Fibroblast of mammary gland (primary cell): Measurements from ENCODE around the gene ATXN7L1.

Experiments
- DNase-seq: peaks from one replicate; pipeline ENCODE4 v3.0.0-alpha.2; 2010; ENCODE audit warnings: low read depth
- H3K4me3 ChIP-seq: 2 replicates; pipeline ENCODE4 v1.5.1; 2011; ENCODE audit warnings: low read depth, mild to moderate bottlenecking, low read length, moderate library complexity; ENCODE audit not compliant: control insufficient read depth
- CTCF ChIP-seq: conservative IDR thresholded peaks from 2 replicates; pipeline ENCODE4 v1.5.1; 2011; ENCODE audit warnings: low read depth, low read length, inconsistent platforms; ENCODE audit not compliant: control insufficient read depth, insufficient read depth

Gene ATXN7L1

DNA sequence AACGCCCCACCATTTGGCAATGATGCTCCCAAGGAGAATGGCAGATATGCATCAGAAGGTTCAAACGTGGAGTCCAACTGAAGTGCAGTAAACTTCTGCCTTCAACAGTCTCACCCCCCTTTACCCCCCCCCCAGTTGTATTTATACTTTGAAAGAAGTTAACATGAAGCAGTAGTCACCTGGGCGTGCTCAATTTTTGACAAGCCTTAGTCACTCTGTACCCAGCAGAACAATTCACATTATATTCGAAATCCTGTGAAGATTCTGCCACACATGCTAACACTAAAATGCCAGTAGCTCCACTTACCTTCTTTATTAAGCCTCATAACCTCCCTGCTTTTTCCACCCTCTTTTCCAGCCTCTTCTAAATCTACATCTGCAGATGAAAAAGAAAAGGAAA lies 894 bp downstream of the ATXN7L1 start:
- peak; percentile 38 for DNase-seq
- H3K4me3 ChIP-seq = peak overlapping the region; percentile 90
- no peak for TF ChIP-seq CTCF

DNA sequence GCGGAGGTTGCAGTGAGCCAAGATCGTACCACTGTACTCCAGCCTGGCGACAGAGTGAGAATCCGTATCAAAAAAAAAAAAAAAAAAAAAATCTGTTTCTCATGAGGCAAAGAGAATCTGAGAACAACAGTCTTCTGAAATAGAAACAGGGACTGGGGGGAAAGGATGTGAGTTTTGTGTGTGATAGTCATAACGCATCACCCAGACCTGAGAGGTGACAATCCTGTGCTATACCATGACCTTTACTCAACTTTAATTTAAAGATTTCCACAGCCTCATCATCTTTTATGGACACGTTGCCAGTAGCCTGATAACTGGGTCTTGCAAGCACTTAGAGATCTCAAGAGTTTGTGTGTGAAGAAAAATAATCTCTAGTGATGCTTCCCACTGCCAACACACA lies 2.3 kb downstream of the ATXN7L1 start:
- DNase-seq = no peak
- TF ChIP-seq CTCF = no peak
- H3K4me3 ChIP-seq = no peak overlapping the region

DNA sequence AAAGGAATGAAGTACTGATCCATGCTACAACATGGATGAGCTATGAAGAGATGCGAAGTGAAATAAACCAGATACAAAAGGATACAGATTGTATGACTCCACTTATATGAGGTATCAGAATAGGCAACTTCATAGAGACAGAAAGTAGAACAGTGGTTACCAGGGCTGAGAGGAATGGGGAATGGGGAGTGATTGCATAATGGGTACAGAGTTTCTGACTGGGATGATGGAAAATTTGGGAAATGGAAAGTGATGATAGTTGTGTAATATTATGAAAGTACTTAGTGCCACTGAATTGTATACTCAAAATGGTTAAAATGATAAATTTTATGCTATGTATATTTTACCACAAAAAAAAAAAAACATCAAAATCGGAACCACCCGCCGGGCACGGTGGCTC lies 3.9 kb downstream of the ATXN7L1 start:
- no peak for DNase-seq
- TF ChIP-seq CTCF = no peak
- no peak overlapping the region for H3K4me3 ChIP-seq

DNA sequence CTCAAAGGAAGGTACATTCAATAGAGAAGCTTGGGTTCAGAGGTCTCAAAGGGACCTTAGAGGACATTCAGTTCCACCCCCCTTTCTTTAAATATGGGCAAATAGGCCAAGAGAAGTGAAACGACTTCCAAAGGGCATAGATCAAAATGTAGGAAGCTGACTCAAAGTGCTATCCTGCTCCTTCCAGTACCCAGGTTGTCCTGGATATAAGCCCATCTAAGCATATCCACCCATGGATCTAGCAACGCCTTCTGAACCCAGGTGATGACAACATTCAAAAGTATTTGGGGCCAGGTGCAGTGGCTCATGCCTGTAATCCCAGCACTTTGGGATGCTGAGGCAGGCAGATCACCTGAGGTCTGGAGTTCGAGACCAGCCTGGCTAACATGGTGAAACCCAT lies 5.3 kb downstream of the ATXN7L1 start:
- H3K4me3 ChIP-seq = no peak overlapping the region
- TF ChIP-seq CTCF = no peak
- DNase-seq = no peak

GRCh38 chr7:105866102-105866801 lies 10.1 kb downstream of the ATXN7L1 start:
- no peak for TF ChIP-seq CTCF
- DNase-seq = no peak
- H3K4me3 ChIP-seq = no peak overlapping the region

DNA sequence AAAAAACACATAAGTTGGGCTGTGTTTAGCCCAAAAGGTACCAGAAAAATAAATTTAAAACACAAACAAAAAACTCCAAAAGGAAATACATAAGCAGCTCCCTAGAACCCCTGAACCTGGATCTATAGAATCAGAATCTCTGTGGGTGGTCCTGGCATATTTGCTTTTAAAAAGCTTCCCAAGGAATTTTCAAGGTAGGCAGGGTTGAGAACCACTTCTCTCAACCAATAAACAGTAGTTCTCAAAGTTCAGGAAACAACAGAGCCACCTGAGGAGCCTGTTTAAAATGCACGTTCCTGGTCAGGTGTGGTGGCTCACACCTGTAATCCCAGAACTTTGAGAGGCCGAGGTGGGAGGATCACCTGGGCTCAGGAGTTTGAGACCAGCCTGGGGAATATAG lies 12.5 kb downstream of the ATXN7L1 start:
- no peak for TF ChIP-seq CTCF
- DNase-seq = no peak
- no peak overlapping the region for H3K4me3 ChIP-seq

DNA sequence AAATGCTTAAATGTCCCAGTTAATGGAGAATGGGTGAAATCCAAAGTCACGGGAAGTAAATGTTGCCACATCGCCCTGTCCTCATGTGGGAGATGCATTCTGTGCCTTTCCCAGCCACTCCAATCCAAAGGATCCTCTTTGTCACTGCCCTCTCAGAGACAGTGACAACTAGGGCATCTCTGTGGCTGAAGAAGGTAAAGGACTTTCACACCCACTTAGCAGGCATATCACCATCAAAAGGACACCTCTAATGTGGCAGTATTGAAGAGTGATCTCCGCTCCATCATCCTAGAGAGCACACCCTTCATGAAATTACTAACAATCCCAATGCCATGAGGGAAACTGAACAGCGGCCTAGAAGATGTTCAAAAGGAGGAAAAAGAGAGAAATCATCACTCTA lies 13.6 kb downstream of the ATXN7L1 start:
- DNase-seq = no peak
- H3K4me3 ChIP-seq = no peak overlapping the region
- no peak for TF ChIP-seq CTCF
